Smooth muscle cell of the brain vasculature (primary cell): Measurements from ENCODE around the gene TYMP.

ENCODE experiments used
- DNase-seq: peaks from one replicate; pipeline ENCODE4 v3.0.0-alpha.2; 2012; ENCODE audit warnings: low read depth, low spot score

Gene TYMP

DNA sequence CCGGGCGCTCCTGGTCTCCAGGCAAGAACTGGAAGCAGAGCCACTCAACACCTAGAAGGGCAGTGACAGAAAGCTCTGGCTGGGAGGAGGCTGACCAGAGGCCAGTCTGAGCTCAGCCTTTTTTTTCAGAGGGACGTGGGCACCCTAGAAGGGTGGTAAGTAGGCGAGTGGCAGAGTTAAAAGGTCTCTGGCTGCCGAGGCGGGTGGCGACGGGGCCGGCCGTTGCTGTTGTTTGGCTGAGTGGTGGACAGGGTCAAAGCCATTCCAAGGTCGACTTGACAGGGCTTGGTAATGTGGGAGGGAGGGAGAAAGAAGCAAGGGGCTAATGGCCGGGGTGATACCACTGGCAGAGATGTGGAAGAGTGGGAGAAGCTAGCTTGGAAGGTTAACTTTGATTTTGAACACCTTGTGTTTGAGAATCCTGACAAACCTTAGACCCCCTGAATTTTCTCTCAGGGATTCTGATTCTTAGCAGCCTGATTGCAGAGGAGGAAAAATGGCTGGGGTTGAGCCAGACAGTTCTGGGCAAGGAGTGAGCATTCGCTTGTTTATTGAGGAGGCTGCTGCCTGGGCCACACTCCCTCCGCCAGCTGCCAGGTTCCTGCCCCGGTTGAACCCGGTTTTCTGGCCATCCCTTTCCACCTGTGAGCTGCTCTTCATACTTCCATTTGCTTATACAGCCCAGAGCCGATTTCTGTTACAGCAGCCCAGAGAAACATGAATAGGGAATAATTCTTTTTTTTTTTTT lies 33.8 kb upstream of the TYMP start:
- DNase-seq = no peak

DNA sequence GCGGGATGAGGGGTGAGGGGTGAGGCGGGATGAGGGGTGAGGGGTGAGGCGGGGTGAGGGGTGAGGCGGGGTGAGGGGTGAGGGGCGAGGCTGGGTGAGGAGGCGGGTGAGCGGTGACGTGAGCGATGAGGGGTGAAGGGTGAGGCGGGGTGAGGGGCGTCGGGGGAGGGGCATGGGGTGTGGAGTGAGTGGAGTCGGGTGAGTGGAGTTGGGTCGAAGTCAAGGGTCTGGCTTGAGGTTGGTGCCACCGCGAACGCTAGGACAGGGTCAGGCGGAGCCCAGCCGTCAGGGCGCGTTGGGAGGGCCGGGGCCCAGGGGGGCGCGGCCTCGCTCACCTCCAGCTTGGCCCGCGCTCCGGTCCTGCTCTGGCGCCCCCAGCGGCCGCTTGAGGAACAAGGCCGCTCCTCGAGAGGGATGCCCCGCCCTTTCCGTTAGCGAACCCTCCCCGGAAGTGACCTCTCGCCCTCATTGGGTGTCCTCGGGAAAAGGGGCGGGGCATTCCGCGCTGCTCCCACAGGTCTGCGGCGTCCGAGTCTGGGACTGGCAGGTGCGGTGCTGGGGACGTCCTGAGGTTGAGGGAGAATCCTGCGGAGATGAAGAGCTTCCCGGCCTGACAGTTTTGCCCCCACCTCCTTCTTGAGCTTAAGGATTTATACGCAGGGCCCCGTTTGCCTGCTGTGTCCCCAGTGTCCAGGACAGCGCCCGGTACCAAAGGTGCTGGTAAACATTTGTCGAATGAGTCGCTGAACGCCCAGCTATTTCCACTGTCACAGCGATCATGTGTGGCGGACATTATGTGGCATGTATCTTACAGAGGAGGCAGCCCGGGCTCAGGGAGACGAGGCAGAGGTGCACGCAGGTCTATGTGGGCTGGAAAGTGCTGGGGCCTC lies 33.0 kb upstream of the TYMP start, which contains the start of gene SYCE3:
Gene SYCE3 (minus strand): TSS at position 397 of the 890 bp plus-strand sequence. CDS start 6,514 bp downstream, outside the sequence.
- DNase-seq = peak; percentile 65

DNA sequence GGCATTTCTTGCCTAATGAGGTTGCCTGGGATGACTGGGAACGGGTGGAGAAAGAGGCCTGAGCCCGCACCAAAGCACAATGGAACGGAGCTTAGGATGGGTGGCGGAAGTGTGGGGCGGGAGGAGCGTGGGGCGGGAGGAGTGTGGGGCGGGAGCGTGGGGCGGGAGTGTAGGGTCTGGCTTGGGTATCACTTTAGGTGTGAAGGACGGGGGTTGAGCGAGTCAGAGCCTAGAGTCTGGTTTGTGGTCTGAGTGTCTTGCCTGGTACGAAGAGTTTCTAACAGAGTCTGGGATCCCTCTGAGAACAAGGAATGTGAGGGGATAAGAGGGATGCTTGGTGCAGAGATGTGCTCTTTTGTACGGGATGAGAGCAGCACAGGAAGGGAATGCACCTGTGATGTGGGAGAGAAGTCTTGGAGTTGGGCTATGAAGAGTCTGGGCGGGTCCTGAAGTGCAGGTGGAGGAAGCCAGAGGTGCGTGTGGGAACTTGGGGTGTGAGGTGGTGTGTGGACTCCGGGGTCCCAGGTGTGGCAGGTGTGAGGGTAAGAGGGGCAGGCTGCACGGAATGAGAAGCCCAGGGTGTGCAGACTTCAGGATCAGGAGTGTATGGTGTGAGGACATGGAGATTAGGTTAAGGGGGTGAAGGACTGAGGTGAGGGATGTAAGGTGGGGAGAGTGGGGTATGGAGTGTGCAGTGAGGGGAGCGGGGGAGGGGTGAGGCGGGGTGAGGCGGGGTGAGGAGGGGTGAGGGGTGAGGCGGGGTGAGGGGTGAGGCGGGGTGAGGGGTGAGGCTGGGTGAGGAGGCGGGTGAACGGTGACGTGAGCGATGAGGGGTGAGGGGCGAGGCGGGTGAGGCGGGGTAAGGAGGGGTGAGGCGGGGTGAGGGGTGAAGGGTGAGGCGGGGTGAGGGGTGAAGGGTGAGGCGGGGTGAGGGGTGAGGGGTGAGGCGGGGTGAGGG lies 31.9 kb upstream of the TYMP start:
- no peak for DNase-seq

DNA sequence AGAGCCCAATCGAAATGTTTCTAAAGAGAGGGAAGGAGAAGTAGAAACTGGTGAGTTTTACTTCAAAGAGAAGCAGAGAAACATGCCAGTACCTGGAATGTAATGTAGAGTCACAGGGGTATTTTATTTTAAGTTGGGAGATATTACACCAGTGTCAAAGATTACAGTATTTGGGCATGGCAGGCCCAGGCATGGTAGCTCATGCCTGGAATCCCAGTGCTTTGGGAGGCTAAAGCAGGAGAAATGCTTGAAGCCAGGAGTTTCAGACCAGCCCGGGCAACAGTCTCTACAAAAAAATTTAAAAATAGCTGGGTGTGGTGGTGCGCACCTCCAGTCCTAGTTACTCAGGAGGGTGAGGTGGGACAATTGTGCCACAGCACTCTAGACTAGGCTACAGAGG lies 30.2 kb upstream of the TYMP start:
- DNase-seq = no peak

DNA sequence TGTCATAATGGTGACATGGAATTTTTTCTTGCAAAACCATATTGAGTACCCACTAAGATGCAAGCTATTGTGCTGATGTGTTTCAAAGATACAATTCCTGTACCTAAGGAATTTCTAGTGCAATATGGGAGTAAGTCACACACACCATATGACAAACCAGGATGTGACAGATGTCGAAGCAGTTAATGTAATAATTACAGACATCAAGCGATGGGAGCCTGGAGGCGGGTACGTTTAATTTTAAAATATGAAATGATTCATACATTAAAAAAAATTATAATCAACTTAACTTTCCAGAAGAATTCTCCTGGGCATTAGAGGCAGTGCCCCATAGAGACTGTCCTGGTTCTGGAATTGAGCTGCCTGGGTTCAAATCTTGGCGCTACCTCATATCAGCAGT lies 26.9 kb upstream of the TYMP start:
- no peak for DNase-seq

DNA sequence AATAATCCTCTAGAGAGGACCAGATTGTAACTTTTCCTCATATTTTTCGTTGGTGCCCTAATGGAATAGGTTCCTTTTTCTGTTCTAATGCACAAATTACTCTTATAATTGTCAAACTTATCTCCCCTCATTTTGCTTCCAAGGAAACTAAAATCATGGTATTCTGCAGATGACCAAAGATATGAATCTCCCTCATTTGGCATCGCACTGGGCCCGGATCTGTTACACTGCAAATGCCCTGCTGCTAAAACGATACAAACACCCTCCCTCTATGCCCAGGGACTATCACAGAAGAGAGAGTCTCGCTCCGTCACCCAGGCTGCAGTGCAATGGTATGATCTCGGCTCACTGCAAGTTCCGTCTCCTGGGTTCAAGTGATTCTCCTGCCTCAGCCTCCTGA lies 23.5 kb upstream of the TYMP start:
- no peak for DNase-seq

DNA sequence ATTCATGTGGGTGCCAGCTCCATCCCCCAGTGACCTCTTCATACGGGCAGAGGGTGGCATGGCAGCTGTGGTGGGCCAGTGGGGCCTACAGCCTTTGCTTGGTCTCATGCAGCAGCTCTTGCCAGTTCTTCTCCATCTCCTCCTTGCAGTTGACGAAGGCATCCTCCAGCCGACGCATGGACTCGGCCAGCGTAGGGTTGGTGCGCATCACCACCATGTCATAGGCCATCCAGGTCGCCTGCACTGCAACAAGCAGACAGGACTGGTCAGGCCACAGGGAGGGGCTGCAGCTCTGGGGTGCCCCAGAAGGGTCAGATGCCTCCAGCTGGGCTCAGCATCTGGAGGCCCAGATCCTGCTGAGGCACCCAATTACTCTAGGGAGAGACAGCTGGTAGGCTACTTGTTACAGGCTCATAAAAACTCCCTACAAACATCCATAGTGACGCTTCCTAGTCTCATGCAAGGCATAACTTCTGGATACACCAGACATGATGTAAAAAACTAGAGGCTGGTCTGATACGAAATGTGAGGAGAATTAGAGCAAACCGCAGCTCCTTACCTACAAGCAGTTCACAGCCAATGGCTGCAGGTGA lies 21.4 kb upstream of the TYMP start:
- no peak for DNase-seq

DNA sequence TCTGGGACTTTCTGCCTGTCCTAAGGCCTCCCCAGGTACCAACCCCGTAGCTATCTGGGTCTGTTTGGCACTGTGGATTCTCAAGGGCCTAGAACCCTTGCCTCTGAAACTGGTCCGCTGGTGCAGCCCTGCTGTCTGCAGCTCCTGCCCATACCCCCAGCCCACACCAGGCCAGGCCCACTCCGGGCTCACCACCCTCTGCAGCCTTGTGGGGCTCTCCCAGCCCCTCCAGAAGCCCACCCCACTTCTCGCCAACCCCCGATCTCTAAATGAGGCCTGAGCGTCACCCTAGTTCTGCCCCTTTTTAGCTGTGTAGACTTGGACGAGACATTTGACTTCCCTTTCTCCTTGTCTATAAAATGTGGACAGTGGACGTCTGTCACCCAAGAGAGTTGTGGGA lies 20.6 kb upstream of the TYMP start:
- DNase-seq = no peak

DNA sequence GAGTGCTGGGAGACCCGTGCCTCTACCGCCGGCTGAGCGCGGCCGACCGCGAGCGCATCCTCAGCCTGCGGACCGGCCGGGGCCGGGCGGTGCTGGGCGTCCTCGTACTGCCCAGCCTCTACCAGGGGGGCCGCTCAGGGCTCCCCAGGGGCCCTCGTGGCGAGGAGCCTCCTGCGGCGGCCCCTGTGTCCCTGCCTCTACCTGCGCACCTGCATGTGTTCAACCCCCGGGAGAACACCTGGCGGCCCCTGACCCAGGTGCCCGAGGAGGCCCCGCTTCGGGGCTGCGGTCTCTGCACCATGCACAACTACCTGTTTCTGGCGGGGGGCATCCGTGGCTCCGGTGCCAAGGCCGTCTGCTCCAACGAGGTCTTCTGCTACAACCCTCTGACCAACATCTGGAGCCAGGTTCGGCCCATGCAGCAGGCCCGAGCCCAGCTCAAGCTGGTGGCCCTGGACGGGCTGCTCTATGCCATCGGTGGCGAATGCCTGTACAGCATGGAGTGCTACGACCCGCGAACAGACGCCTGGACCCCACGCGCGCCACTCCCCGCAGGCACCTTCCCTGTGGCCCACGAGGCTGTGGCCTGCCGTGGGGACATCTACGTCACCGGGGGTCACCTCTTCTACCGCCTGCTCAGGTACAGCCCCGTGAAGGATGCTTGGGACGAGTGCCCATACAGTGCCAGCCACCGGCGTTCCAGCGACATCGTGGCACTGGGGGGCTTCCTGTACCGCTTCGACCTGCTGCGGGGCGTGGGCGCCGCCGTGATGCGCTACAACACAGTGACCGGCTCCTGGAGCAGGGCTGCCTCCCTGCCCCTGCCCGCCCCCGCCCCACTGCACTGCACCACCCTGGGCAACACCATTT lies 19.3 kb upstream of the TYMP start:
- DNase-seq = no peak

DNA sequence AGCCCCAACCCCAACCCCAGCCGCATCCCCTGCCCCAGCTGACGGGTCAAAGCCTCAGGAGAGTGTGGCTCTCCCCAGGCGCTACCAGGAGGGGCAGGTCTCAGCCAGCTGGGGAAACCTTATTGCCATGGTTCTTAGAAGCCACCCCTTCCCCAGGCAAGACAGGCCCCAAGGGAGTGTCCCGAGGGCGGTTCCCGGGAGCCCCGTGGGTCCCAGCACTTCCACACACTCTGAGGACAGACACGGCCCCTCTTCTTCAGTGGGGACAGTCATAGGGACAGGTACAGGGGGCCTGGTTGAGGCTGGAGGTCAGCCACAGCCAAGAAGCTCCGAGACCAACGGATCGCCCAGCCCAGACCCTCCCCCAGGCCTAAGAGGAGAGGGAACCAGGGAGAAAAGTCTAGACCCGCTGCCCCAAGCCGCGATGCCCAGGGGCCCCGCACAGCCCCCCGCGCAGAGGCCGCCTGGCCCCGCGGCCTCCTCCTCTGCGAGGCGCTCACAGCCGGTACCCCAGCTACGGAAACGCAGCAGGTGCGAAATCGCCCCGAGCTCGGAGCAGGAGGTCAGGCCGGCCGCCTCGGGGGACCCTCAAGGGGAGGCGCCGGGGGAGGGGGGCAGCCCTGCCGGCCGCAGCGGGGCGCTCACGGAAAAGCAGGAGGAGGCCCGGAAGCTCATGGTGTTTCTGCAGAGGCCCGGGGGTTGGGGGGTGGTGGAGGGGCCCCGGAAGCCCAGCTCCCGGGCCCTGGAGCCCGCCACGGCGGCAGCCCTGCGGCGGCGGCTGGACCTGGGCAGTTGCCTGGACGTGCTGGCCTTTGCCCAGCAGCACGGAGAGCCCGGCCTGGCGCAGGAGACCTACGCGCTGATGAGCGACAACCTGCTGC lies 18.5 kb upstream of the TYMP start:
- DNase-seq = no peak

DNA sequence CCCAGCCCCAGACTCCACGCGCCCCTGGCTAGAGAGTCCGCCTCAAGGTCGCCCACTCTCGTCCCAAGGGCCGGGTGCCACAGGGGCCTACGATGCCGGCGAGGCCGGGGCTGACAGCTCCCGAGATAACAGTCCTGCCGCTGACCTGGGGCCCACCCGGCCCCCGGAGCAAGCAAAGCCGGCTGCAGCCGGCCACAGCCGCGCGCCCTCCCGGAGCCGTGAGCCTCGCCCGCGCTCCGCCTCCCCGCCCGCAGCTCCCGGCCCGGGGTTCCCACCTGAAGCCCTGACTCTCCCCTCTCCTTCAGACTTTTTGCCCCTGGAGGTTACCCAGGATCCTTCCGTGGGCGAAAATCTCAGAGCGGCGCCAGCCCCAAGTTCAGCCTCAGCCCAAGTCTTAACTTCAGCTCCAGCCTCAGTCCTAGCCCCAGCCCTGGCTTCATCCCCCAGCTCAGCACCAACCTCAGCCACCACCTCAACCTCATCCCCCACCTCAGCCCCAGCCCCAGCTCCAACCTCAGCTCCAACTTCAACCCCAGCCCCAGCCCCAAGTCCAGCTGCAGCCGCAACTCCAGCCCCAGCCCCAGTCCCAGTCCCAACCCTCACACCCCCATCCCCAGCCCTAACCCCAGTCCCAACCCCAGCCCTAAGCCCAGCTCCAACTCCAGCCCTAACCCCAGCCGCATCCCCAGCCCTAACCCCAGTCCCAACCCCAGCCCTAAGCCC lies 17.6 kb upstream of the TYMP start:
- no peak for DNase-seq

DNA sequence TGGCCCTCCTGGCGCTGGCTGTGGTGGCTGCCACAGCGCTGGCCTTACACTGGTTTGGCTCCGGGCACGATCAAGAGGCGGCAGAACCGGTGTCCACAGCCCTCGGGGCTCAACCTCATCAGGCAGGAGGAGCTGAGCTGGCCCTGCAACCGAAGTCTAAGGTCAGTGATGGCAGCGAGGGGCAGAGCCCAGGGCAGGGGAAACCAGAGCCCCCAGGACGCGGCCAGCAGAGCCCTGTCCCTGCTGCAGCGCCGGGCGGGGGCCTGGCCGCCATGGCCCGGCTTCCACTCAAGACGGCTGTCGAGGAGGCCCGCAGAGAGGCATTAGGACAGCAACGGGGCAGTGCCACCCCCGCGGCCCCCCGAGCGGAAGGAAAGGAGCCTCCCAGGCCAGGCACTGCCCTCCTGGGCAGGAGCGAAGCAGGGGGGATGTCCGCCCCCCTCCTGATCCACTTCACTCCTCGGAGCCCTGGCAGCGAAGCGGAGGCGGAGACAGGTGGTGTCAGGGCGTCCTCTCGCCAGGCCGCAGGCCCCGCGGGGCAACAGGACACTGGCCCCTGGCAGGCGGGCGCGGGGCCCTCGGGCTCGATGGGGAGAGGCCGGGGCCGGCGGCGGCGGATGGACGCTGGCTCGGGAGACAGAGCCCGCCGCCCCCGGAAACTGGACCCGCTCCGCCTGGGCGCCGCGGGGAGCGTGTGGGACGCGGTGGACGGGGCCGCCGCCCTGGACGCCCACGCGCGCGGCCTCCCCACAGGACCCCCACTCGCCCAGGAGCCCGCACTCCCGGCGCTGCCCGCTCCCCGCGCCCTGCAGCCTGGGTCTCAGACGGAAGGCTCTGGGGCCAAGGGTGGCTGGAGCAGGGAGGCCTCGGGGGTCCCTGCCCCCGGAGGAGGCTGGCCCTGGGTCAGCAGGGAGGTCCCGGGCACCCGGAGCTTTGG lies 16.8 kb upstream of the TYMP start:
- no peak for DNase-seq

DNA sequence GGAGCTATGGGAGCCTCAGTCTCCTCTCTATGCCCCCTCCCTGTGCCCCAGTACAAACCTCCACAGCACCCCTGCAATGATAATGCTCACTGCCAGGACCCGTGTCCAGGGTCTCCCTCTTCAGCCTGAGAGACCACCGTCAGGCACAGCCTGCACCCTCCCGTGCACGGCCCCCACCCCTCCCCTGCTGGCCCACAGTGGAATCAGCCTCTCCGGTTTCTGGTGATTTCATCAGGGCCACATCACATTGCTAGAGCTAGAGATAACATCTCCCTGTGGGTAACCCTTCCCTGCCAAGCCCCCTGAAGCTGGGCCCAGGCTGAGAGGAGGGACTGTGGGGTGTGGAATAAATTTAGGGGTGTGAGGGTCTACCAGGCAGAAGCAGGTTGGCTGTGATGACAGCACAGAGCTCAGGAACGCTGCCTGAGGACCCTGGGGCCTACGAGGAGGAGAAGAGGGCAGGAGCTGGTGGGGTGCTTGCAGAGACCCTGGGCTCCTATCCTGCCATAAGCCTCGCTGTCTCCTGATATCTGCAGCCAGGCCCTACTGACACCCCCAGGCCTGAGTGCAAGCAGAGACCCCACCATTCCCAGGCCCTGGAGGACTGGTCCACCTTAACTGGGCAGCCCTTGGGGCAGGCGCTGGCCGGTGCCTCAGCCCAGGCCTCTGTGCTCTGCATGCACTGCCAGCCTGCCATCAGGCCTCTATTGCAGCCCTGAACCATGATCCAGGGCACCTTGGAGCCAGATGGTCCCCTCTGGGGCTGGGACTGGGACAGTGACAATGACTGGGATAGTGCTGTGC lies 15.9 kb upstream of the TYMP start, which contains the start of gene KLHDC7B:
Gene KLHDC7B (plus strand): TSS at position 378 of the 804 bp plus-strand sequence. CDS start 345 bp downstream, at position 723.
- DNase-seq = no peak

DNA sequence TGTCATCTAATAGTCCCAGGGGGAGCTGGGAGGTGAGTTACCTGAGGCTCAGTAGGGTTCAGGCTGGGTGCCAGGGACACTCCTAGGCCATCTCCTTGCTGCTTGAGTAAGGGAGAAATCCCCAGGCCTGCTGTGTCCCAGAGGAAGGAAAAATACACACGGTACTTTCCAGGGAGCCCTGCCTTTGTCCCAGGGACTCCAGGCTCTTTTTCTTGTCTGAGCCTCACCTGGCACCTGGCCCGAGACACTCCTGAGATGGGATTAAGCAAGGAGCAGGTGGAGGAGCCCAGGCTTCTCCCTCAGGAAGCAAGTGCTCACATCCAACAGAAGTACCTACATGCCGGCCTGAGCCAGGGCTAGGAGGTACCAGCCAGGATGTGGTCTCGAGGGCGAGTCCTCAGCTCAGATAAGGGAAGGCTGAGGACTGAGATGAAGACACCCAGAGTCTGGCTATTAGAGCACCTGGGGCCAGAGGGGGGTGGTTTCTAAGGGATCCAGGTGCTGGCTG lies 15.0 kb upstream of the TYMP start:
- no peak for DNase-seq

DNA sequence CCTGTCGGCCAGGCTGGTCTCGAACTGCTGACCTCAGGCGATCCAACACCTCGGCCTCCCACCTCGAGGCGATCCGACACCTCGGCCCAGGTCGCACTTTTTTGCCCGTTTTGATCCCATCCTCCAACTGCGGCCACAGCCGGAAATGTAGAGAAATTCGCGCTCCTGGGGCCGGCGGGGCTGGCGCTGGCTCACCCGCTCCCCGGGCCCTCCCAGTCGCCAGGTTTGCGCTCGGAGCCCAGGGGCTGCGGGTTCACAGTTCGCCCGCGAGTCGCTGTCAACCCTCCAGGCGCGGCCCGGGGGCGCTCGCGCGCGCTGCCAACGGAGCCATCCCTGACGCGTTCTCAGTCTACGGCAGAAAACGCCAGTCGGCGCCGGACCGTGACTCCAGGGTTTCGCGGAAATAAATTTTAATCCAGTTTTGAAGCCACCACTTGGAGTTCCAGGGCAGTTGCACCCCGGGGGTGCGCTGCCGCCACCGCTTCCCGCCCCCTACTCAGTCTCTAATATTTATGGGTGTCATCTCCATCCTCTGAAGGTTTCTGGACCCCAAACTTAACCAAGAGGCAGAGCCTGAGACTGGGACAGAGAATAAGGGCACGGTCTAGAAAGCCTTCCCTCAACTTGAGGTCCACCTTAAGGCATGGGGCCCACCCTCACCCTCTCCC lies 14.4 kb upstream of the TYMP start:
- DNase-seq = no peak

DNA sequence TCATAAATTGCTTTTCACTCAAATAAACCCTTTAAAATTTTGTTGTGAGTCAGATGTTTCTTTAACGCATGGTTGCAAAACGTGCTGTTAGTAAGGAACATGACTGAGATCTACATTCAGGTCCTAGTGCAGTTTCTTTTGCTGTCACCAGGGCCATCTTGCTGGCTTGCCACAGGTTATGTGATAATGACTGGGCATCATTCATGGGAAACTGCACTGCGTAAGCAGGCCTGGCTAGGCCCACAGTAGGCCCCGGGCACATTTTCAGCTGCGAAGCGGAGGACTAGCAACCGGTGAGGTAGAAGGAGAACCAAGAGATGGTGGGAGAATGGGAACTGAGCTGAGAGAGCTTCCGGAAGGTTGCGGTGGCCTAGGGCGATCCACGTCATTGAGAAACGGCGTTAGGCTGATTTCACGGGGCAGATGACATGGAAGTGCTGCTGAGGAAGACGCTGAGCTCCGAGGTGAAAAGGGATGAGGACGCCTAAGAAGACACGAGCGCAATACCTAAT lies 12.7 kb upstream of the TYMP start:
- DNase-seq = no peak
